Fibroblast of peridontal ligament (primary cell): ENCODE data around the gene FN3K.
A peak's percentile ranks its signal among the peaks of the same experiment; 100 is the strongest.

ENCODE experiments used
- DNase-seq: peaks from one replicate; pipeline ENCODE4 v3.0.0-alpha.2; 2010; ENCODE audit errors: extremely low read depth

Gene FN3K

DNA sequence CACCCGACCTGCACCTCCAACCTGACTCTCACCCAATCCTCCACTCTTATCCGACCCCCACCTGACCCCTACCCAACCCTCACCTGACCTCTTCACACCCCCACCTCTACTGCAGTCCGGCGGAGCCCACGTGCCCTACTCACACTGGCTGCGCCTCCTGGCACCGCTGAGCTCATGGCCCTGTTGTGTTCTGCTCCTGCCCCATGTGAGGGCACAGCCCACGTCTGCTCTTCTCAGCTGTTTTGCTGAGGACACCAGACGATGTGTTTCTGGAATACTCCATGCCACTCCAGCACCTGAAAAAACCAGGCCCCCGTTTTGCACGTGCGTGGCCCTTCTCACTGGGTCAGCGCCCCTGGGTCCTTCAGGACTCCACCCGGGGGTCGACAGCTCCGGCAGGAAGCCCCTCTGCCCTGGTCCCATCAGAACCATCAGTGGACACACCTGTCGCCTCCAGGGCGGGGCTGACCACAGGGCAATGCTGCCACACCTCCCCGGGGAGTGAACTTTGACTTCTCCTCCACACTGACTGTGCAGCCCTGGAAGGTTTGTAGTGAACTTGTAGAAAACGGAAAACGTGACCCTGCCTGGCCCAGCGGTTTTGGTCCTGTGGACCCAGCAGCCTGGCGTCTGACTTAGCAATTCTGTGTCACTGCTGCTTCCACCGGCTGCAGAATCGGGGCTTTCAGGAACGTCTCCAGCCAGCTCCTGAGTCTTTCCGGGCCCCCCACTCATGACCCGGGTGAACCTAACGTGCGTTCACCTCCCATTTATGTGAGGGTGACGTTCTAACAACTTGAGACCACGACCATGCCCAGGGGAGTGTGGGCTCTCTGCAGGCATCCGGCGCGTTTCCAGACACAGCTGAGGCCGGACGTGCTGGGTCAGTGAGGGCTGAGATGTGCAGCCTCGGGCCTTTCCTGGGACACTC is 31.2 kb upstream of the FN3K start:
- no peak for DNase-seq

GRCh38 chr17:82704886-82705285 is 30.5 kb upstream of the FN3K start:
- DNase-seq = no peak

DNA sequence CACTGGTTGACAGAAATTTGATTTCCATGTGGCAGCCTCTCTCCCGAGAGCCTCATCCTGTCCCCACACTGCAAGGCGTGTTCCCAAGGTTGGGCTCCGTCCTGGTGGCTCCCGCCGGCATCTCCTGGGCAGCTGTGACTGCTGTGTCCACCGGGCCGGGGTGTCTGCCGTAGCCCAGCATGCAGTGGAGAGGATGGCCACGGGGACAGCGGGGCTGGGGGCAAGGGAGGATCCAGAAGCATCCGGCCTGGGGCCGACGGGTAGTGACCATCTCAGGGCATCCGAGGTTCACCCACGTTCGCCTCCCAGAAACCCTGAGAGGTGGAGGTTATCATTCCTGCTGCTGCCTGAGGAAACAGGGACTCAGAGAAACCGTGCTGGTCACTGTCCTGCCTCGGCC is 29.7 kb upstream of the FN3K start:
- DNase-seq = no peak

- no peak for DNase-seq
These were observed 26.3 kb upstream of the FN3K start for GRCh38 chr17:82709024-82709675.

GRCh38 chr17:82709676-82710498 is 25.5 kb upstream of the FN3K start:
- DNase-seq = no peak

DNA sequence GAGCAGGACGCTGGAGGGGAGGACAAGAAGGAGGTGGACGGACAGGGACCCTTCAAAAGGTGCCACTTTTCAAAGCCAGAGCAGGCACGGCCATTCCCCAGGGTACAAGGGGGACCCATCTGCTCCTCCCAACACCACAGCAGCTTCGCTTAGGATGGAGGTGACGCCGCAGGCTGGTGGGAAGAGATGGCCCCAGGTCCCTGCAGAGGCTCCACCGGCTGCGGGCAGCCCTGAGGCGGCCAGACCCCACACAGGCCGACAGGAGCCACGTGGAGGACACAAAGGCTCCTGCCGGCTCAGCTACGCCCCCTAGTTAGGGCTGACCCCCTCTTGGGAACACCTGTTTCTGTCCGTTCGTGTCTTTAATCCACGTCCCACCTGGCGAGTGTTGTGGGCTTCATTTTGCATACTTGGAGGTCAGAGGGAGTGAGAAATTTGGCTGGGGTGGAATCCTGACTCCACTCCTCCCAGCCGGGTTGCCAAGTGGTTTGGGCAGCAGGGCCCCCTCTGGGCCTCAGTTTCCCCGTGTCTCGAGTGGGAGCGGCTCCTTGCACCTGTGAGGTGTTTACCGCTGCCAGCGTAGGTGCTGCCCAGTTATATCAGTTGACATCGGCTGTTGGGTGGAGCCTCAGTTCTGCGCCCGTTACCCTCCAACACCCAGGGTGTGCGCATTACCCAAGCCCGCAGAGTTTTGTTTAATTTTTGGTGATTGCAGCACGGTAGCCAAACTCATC is 24.7 kb upstream of the FN3K start:
- DNase-seq = no peak

DNA sequence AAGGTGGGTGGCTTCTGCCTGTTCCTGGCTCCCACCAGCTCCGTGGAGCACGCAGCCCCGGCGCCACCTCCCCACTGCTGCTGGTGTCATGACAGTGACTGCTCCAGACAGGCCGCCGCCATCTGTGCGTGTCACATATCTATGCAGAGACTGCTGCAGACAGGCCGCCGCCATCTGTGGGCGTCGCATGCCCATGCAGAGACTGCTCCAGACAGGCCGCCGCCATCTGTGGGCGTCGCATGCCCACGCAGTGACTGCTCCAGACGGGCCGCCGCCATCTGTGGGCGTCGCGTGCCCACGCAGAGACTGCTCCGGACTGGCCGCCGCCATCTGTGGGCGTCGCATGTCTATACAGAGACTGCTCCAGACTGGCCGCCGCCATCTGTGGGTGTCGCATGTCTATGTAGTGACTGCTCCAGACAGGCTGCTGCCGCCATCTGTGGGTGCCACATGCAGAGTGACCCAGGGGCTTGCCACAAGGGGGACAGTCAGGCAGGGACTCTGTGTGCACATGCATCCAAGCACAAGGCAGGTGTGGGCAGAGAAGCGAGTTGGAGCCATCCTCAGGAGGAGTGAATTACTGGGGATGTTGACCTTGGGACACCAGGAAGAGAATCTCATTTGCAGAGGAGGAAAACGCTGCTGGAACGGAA is 22.2 kb upstream of the FN3K start:
- no peak for DNase-seq

GRCh38 chr17:82716203-82717010 is 19.0 kb upstream of the FN3K start, which contains the start of gene FN3KRP:
FN3KRP (plus strand) TSS chr17:82716706; CDS start chr17:82716756, 50 bp downstream.
- peak; percentile 84 for DNase-seq

GRCh38 chr17:82718986-82719685 is 16.3 kb upstream of the FN3K start:
- DNase-seq = no peak

GRCh38 chr17:82720204-82720603 is 15.2 kb upstream of the FN3K start:
- DNase-seq = no peak

DNA sequence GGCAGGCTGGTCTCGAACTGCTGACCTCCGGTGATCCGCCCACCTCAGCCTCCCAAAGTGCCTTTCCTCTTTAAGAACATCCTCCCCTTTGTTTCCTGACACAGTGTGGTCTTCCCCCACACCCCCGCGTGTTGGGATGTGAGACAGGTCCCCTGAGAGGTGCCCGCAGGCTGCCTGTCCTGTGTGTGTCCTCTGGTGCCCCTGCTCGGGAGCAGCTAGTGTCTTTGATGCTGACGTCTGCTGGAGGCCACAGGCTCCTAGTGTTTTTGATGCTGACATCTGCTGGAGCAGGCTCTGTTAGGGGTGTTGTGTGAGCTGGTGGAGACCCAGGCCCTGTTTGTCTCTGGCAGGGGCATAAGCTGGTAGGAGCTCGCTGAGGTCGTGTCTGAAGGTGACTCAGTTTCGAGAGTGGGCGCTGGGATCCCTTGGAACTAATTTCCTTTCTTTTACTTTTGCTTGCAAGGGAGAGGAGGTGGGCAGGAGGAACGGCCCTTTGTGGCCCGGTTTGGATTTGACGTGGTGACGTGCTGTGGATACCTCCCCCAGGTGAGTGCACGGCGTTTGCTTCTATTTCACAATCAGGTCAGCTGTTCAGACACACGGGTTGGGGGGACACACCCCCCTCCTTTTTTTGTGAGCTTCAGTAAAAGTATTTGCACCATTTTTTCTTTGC is 12.9 kb upstream of the FN3K start:
- no peak for DNase-seq

- no peak for DNase-seq
These were observed 12.1 kb upstream of the FN3K start for GRCh38 chr17:82723169-82723807.

DNA sequence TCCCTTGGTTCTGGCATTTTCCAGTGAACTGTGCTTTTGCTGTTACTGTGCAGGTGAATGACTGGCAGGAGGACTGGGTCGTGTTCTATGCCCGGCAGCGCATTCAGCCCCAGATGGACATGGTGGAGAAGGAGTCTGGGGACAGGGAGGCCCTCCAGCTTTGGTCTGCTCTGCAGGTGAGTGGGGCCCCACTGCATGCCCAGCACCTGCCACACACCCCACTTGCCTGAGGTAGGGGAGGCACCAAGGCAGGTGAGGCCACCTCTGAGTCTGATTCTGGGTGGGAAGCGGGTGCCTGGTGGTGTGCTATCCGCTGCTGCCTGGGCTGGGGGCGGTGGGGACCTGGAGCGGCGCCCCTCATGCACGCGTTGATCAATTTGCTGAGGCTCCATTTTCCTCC is 9.0 kb upstream of the FN3K start:
- no peak for DNase-seq

- DNase-seq = no peak
These were observed 5.7 kb upstream of the FN3K start for GRCh38 chr17:82729479-82730260.

DNA sequence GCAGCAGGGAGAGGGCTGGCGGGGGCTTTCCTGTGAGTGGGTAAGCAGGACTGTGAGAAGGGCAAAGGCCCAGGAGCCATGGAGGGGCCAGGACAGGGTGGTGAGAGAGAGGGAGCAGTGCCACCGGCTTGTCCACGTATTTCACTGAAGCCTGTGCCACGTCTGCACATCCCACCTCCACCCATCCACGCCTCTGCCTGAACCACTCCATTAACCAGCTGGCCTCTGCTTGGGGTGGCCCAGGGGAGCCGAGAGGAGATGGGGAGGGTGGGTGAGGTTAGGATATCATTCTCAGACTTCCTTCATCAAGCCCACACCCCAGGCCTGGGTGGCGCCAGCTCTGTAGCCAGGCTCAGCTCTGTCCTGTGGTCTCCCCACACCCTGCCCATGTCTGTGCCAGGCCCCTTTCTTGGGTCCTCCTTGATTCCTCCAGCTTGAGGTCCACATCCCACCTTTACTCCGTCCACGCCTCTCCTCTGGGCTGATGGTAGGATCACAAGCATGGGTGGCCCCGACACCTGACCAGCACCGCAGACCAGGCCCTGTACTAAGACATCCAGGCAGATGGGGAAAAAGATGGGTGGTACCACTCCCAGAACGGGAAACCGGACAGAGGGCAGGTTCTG is 3.2 kb upstream of the FN3K start:
- DNase-seq = no peak

GRCh38 chr17:82736511-82737185 is 1.2 kb downstream of the FN3K start:
- no peak for DNase-seq
